Measurements from ENCODE around the gene FTH1.

Gene FTH1

DNA sequence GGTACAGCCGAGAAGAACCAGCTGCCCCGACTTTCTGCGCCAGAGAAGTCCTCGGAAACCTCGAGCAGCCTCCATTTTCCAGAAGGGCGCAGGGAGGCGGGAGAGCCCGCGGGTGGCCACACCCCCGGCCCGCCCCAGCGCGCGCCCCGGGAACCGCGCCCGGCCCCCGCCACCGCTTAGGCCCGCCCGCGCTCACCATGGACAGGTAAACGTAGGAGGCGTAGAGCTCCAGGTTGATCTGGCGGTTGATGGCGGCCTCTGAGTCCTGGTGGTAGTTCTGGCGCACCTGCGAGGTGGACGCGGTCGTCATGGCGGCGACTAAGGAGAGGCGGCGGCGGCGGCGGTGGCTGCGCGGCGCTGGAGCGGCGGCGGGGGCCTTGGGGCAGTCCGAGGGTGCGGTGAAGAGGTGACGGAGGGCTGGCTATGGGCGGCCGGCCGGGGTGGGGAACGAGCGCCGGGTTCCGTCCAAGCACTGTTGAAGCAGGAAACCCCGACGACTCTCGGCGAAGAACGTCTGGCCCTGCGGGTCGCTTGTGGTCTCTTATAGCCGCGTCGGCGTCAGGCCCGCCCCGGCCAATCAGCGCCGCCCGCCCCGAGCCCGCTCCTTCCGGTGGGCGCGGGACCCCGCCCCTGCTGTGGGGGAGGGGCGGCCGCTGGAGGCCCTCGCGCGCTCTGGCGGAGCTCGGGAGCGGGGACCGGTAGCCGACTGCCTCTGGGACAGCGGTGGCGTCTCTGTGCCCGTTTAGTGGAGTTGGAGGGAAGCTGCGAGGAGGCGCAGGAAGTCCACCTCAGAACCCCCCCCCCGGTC, at the start of gene FTH1:
Gene FTH1 (minus strand): TSS at position 519 of the 808 bp plus-strand sequence. CDS start 209 bp downstream, at position 310.
- H3K4me3 ChIP-seq (ENCODE audit: low read depth, low read length): peak within 1 kb of the TSS; percentile 83
- peak; percentile 86 for DNase-seq
- H3K27ac ChIP-seq: peak within 1 kb of the TSS; percentile 76
- H3K36me3 ChIP-seq (replicated peaks): peaks cover 22% of the 10 kb centered on the region
- TF ChIP-seq CTCF (IDR thresholded peaks at IDR 0.05; ENCODE audit: low read depth, low read length, missing control alignments): no peak
- no peaks in the 10 kb centered on the region for H3K27me3 ChIP-seq (replicated peaks)
- in situ Hi-C loops (cut with HindIII; ENCODE audit: low pct_ligation_motif_present, low sequenced_read_pairs): no loop called here

DNA sequence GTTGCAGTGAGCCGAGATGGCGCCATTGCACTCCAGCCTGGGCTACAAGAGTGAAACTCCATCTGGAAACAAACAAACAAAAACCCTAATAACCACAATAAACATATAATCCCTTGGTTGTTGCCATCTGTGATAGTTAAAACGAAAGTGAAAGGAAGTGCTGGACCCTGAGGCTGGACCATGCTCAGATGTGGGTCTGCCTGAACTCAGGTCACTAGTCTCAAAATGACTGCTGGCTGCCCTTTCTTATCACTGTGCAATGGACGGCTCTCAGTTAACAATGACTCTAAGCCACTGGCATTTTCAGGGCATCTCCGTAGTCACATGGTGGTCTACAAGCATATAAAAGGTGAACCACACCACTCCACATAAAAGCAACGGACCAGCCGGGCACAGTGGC, 48.2 kb upstream of the FTH1 start:
- TF ChIP-seq CTCF (IDR thresholded peaks at IDR 0.05; ENCODE audit: low read depth, low read length, missing control alignments): no peak
- in situ Hi-C loops (cut with HindIII; ENCODE audit: low pct_ligation_motif_present, low sequenced_read_pairs): no loop called here
- H3K36me3 ChIP-seq (replicated peaks): no peaks in the 10 kb centered on the region
- H3K27me3 ChIP-seq (replicated peaks): no peaks in the 10 kb centered on the region
- H3K27ac ChIP-seq: no peak overlapping the region
- no peak overlapping the region for H3K4me3 ChIP-seq (ENCODE audit: low read depth, low read length)
- no peak for DNase-seq

DNA sequence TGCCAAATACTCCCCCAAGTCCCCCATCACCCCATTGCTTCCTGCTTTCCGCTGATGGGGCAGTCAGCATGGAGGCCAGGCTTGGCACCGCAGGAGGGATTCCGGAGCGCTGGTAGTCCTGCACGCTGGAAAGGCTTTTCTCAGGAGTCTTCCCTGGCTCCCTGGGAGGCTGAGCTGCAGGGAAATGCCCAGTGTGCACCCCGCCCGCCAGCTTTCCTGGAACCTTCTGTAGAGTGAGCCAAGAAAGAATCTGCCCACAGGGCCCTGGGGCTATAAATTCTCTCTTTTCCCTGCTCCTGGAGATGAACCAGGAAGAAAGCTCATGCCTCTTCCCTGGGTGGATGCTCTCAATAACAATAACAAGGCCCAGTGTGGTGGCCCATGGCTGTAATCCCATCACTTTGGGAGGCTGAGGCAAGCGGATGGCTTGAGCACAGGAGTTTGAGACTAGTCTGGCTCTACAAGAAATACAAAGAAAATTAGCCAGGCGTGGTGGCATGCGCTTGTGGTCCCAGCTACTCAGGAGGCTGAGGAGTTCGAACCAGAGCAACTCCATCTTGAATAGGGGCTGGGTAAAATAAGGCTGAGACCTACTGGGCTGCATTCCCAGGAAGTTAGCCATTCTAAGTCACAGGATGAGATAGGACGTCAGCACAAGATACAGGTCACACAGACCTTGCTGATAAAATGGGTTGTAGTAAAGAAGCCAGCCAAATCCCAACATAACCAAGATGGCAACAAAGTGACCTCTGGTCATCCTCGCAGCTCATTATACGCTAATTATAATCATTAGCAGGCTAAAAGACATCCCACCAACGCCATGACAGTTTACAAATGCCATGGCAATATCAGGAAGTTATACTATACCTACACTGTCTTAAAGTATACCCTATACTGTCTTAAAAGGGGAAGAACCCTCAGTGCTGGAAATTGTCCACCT, 46.4 kb upstream of the FTH1 start:
- Histone ChIP-seq H3K4me3 (ENCODE audit: low read depth, low read length) (no peak overlapping the region), H3K27me3 (replicated peaks) (no peaks in the 10 kb centered on the region), H3K36me3 (replicated peaks) (no peaks in the 10 kb centered on the region), H3K27ac (no peak overlapping the region)
- in situ Hi-C loops (cut with HindIII; ENCODE audit: low pct_ligation_motif_present, low sequenced_read_pairs): no loop called here
- DNase-seq: no peak
- no peak for TF ChIP-seq CTCF (IDR thresholded peaks at IDR 0.05; ENCODE audit: low read depth, low read length, missing control alignments)

- Histone ChIP-seq H3K36me3 (replicated peaks) (no peaks in the 10 kb centered on the region), H3K4me3 (ENCODE audit: low read depth, low read length) (no peak overlapping the region), H3K27ac (no peak overlapping the region), H3K27me3 (replicated peaks) (no peaks in the 10 kb centered on the region)
- DNase-seq: no peak
- TF ChIP-seq CTCF (IDR thresholded peaks at IDR 0.05; ENCODE audit: low read depth, low read length, missing control alignments): no peak
- in situ Hi-C loops (cut with HindIII; ENCODE audit: low pct_ligation_motif_present, low sequenced_read_pairs): no loop called here
These were observed 45.5 kb upstream of the FTH1 start for GRCh38 chr11:62012832-62013461.

- H3K36me3 ChIP-seq (replicated peaks): no peaks in the 10 kb centered on the region
- DNase-seq: peak; percentile 33
- in situ Hi-C loops (cut with HindIII; ENCODE audit: low pct_ligation_motif_present, low sequenced_read_pairs): no loop called here
- no peaks in the 10 kb centered on the region for H3K27me3 ChIP-seq (replicated peaks)
- H3K27ac ChIP-seq: no peak overlapping the region
- no peak for TF ChIP-seq CTCF (IDR thresholded peaks at IDR 0.05; ENCODE audit: low read depth, low read length, missing control alignments)
- no peak overlapping the region for H3K4me3 ChIP-seq (ENCODE audit: low read depth, low read length)
These were observed 45.0 kb upstream of the FTH1 start for GRCh38 chr11:62012451-62012831.
